Effector CD8-positive, alpha-beta T cell (primary cell): Measurements from ENCODE around the gene MEFV.
"Not testable (repeated sequence)": the region's sequence is repeated elsewhere in the genome, so short reads cannot be mapped to it uniquely, and the experiment has no call there.

Experiments
- DNase-seq: peaks from one replicate; lab custom pipeline; 2025; lab: John Stamatoyannopoulos, UW

Gene MEFV

GRCh38 chr16:3270718-3271117, 14.3 kb upstream of the MEFV start:
- not testable (repeated sequence) for DNase-seq

- DNase-seq, result no peak
Observed at GRCh38 chr16:3268294-3268693, 11.9 kb upstream of the MEFV start.

- no peak for DNase-seq
Observed at GRCh38 chr16:3266873-3267537, 10.6 kb upstream of the MEFV start.

GRCh38 chr16:3264137-3265036, 8.0 kb upstream of the MEFV start:
- DNase-seq, result peak; percentile 97

GRCh38 chr16:3262517-3262916, 6.1 kb upstream of the MEFV start:
- DNase-seq, result no peak

GRCh38 chr16:3259836-3260235, 3.4 kb upstream of the MEFV start:
- DNase-seq, result no peak

GRCh38 chr16:3256866-3257465, 533 bp upstream of the MEFV start:
- DNase-seq, result no peak

- no peak for DNase-seq
Observed at GRCh38 chr16:3254309-3254708, 2.1 kb downstream of the MEFV start.

- DNase-seq, result no peak
Observed at GRCh38 chr16:3252967-3253366, 3.5 kb downstream of the MEFV start.

- no peak for DNase-seq
Observed at GRCh38 chr16:3249451-3249850, 7.0 kb downstream of the MEFV start.

GRCh38 chr16:3249020-3249419, 7.4 kb downstream of the MEFV start:
- DNase-seq, result no peak

- no peak for DNase-seq
Observed at GRCh38 chr16:3248596-3248995, 7.8 kb downstream of the MEFV start.

- DNase-seq, result no peak
Observed at GRCh38 chr16:3246876-3247275, 9.6 kb downstream of the MEFV start.

GRCh38 chr16:3246002-3246401, 10.4 kb downstream of the MEFV start:
- no peak for DNase-seq

- no peak for DNase-seq
Observed at GRCh38 chr16:3243882-3244281, 12.6 kb downstream of the MEFV start.

GRCh38 chr16:3242709-3243108, 13.7 kb downstream of the MEFV start:
- no peak for DNase-seq

- no peak for DNase-seq
Observed at GRCh38 chr16:3241761-3242160, 14.7 kb downstream of the MEFV start.

- peak; percentile 5 for DNase-seq
Observed at GRCh38 chr16:3235856-3236669, 20.4 kb downstream of the MEFV start.

- DNase-seq, result peak; percentile 81
Observed at GRCh38 chr16:3234857-3235561, 21.4 kb downstream of the MEFV start, which contains the start of gene ZNF200. TSS of gene ZNF200 (minus strand) at chr16:3235158. CDS start at chr16:3233755, 1,403 bp downstream.

GRCh38 chr16:3234543-3234856, 21.9 kb downstream of the MEFV start:
- no peak for DNase-seq

- DNase-seq, result no peak
Observed at GRCh38 chr16:3223913-3224515, 32.4 kb downstream of the MEFV start.
